ENCODE results near the gene BRINP2.

GRCh38 chr1:177172272-177172671 lies 1.5 kb downstream of the BRINP2 start:
- TF ChIP-seq, protein P1, sequence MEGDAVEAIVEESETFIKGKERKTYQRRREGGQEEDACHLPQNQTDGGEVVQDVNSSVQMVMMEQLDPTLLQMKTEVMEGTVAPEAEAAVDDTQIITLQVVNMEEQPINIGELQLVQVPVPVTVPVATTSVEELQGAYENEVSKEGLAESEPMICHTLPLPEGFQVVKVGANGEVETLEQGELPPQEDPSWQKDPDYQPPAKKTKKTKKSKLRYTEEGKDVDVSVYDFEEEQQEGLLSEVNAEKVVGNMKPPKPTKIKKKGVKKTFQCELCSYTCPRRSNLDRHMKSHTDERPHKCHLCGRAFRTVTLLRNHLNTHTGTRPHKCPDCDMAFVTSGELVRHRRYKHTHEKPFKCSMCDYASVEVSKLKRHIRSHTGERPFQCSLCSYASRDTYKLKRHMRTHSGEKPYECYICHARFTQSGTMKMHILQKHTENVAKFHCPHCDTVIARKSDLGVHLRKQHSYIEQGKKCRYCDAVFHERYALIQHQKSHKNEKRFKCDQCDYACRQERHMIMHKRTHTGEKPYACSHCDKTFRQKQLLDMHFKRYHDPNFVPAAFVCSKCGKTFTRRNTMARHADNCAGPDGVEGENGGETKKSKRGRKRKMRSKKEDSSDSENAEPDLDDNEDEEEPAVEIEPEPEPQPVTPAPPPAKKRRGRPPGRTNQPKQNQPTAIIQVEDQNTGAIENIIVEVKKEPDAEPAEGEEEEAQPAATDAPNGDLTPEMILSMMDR (IDR thresholded peaks at IDR 0.05), result no peak
- TF ChIP-seq POLR2A (IDR thresholded peaks at IDR 0.05), result no peak

Data from heart left ventricle (tissue), 13 donors.